Neuronal stem cell (in vitro differentiated cells): ENCODE data around the gene KCNA10.

Experiments
- DNase-seq: peaks from one replicate; pipeline ENCODE4 v3.0.0-alpha.2; 2013; ENCODE audit warnings: low spot score
- H2AFZ ChIP-seq: one replicate; pipeline ENCODE4 v1.6.1; 2013; ENCODE audit warnings: mild to moderate bottlenecking, low read length, inconsistent platforms
- H2AK5ac ChIP-seq: 2 replicates; pipeline ENCODE4 v1.6.1; 2013; ENCODE audit warnings: low read depth, mild to moderate bottlenecking, inconsistent platforms, low read length, moderate library complexity, mixed read lengths
- H2BK120ac ChIP-seq: 2 replicates; pipeline ENCODE4 v1.6.1; 2013; ENCODE audit warnings: low read depth, mild to moderate bottlenecking, inconsistent platforms, low read length, moderate library complexity, mixed read lengths
- H2BK12ac ChIP-seq: one replicate; pipeline ENCODE4 v1.6.1; 2013; ENCODE audit warnings: low read length, inconsistent platforms
- H2BK15ac ChIP-seq: 2 replicates; pipeline ENCODE4 v1.6.1; 2013; ENCODE audit warnings: mild to moderate bottlenecking, low read length, inconsistent platforms, mixed read lengths
- H2BK5ac ChIP-seq: one replicate; pipeline ENCODE4 v1.6.1; 2013; ENCODE audit warnings: inconsistent platforms, mild to moderate bottlenecking, low read length, moderate library complexity
- H3K14ac ChIP-seq: one replicate; pipeline ENCODE4 v1.6.1; 2013; ENCODE audit warnings: low read length, inconsistent platforms
- H3K18ac ChIP-seq: 2 replicates; pipeline ENCODE4 v1.6.1; 2013; ENCODE audit warnings: low read length, inconsistent platforms
- H3K23ac ChIP-seq: 2 replicates; pipeline ENCODE4 v1.6.1; 2013; ENCODE audit warnings: low read depth, mild to moderate bottlenecking, mixed read lengths, low read length, inconsistent platforms; ENCODE audit not compliant: poor library complexity
- H3K27ac ChIP-seq: replicated peaks from 3 replicates; pipeline ENCODE4 v1.5.1; 2013; ENCODE audit warnings: low read length, inconsistent platforms
- H3K27me3 ChIP-seq, 3 experiments: 2 replicates each; pipeline ENCODE4 v1.6.1; 2013; ENCODE audit warnings: low read length in 3 of 3, mild to moderate bottlenecking in 2 of 3, inconsistent platforms in 1 of 3, low read depth in 1 of 3, mixed read lengths in 1 of 3, moderate library complexity in 1 of 3; ENCODE audit not compliant: control insufficient read depth in 3 of 3, insufficient read depth in 3 of 3
- H3K36me3 ChIP-seq, 2 donors: replicated peaks in 1 of 2; 2 replicates each; pipeline ENCODE4 v1.6.1; 2013; ENCODE audit warnings: low read length in 2 of 2; ENCODE audit not compliant: control insufficient read depth in 2 of 2, insufficient read depth in 2 of 2
- H3K4ac ChIP-seq: 2 replicates; pipeline ENCODE4 v1.6.1; 2013; ENCODE audit warnings: inconsistent platforms, mild to moderate bottlenecking, low read length, moderate library complexity
- H3K4me1 ChIP-seq, 2 donors: 1 replicate in 1 of 2; 2 replicates in 1 of 2; pipeline ENCODE4 v1.6.1; 2013; ENCODE audit warnings: low read length in 2 of 2, low read depth in 1 of 2; ENCODE audit not compliant: control insufficient read depth in 2 of 2, insufficient read depth in 1 of 2
- H3K4me2 ChIP-seq: one replicate; pipeline ENCODE4 v1.6.1; 2013; ENCODE audit warnings: mild to moderate bottlenecking, low read length, inconsistent platforms; ENCODE audit not compliant: insufficient read depth, poor library complexity, severe bottlenecking
- H3K4me3 ChIP-seq, 2 donors: 2 replicates each; pipeline ENCODE4 v1.5.1; 2013; ENCODE audit warnings: low read length in 2 of 2, mild to moderate bottlenecking in 2 of 2, inconsistent platforms in 1 of 2, moderate library complexity in 1 of 2
- H3K79me1 ChIP-seq: one replicate; pipeline ENCODE4 v1.6.1; 2013; ENCODE audit warnings: low read depth, mild to moderate bottlenecking, inconsistent platforms, low read length, moderate library complexity
- H3K9ac ChIP-seq: one replicate; pipeline ENCODE4 v1.6.1; 2013; ENCODE audit warnings: mild to moderate bottlenecking, low read depth, low read length, inconsistent platforms; ENCODE audit not compliant: poor library complexity
- H3K9me3 ChIP-seq, 2 donors: replicated peaks in 1 of 2; 2 replicates each; pipeline versions ENCODE3 to v1.6.1; 2013; ENCODE audit warnings: low read length in 2 of 2, mild to moderate bottlenecking in 2 of 2, inconsistent platforms in 1 of 2, low read depth in 1 of 2, mixed read lengths in 1 of 2, moderate library complexity in 1 of 2; ENCODE audit not compliant: control insufficient read depth in 2 of 2, insufficient read depth in 1 of 2
- H4K8ac ChIP-seq: one replicate; pipeline ENCODE4 v1.6.1; 2013; ENCODE audit warnings: low read depth, mild to moderate bottlenecking, inconsistent platforms, low read length, moderate library complexity
- H4K91ac ChIP-seq: one replicate; pipeline ENCODE4 v1.6.1; 2013; ENCODE audit warnings: low read length, low read depth, mild to moderate bottlenecking, inconsistent platforms; ENCODE audit not compliant: poor library complexity
- WGBS, 2 donors: extraction: QIAGEN DNeasy Blood & Tissue Kit; methylation state at CpG; one replicate each; pipeline ENCODE4 v1.1.7; 2013; ENCODE audit warnings: missing lambda C conversion rate in 2 of 2, mixed read lengths in 1 of 2; ENCODE audit not compliant: insufficient read length in 2 of 2, insufficient replicate concordance in 1 of 2; ENCODE audit errors: extremely low coverage in 2 of 2; 5-methylcytosine and 5-hydroxymethylcytosine counted together

The KCNA10 gene

DNA sequence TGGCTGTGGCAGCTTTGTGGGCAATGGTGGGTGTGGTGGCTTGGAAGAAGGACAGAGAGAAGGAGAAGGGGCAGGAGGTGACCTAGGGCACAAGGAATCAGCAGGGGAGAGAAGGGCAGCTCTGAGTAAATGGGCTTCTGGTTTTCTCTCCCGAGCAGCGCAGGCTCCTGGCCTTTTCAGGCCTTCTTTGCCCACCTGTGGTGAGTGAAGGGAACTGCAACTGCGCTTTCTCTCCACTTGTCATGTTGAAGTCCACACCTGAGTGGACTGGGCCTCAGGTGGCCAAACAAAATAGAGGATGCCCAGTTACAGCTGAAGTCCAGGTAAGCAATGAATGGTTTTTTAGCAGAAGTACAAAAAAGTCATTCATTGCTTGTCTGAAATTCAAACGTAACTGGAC is 29.4 kb upstream of the KCNA10 start:
- no peak overlapping the region for H3K27ac ChIP-seq
- no peak overlapping the region for H2BK15ac ChIP-seq
- no peak overlapping the region for H3K4ac ChIP-seq
- H3K27me3 ChIP-seq = peaks cover 0 to 35% (median 2%) of the 10 kb centered on the region in 3 experiments
- no peak for DNase-seq
- no peak overlapping the region for H3K4me2 ChIP-seq
- no peak overlapping the region for H3K14ac ChIP-seq
- no peak overlapping the region for H2BK12ac ChIP-seq
- H3K23ac ChIP-seq = no peak overlapping the region
- no peak overlapping the region for H3K9ac ChIP-seq
- no peak overlapping the region for H2BK120ac ChIP-seq
- no peak overlapping the region for H2BK5ac ChIP-seq
- no peak overlapping the region for H3K4me3 ChIP-seq
- no peaks in the 10 kb centered on the region for H3K79me1 ChIP-seq
- no peak overlapping the region for H2AK5ac ChIP-seq
- no peak overlapping the region for H4K91ac ChIP-seq
- no peaks in the 10 kb centered on the region for H3K9me3 ChIP-seq
- H2AFZ ChIP-seq = no peak overlapping the region
- H3K4me1 ChIP-seq = peaks cover 0 to 3% of the 10 kb centered on the region in 2 donors
- no peak overlapping the region for H3K18ac ChIP-seq
- no CpG with 5 or more reads among the region's 4 CpGs for WGBS, 2 donors
- H4K8ac ChIP-seq = no peak overlapping the region
- H3K36me3 ChIP-seq = no peaks in the 10 kb centered on the region

DNA sequence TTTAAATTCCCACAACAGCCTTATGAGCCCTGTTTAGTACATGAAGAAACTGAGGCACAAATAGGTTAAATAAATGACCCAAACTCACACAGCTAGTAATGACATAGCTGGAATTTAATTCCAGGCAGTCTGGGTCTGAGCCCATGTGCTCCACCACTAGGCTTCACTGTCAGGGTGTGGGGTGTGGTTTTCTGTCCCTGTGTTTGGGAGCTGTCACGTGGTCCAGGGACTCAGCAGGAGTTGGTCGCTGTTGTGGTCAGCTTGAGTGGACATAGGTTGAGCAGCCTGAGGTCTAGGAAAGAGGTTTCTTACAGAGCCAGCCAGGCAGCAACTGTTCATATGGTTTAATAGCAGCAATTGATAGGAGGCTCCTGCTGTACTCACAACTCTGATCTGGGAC is 28.0 kb upstream of the KCNA10 start:
- Histone ChIP-seq H3K14ac (no peak overlapping the region), H3K23ac (no peak overlapping the region), H2AFZ (no peak overlapping the region), H2BK15ac (no peak overlapping the region), H3K9me3 (no peaks in the 10 kb centered on the region), H3K18ac (no peak overlapping the region), H3K4ac (no peak overlapping the region), H3K4me3 (no peak overlapping the region), H3K79me1 (no peaks in the 10 kb centered on the region), H3K36me3 (no peaks in the 10 kb centered on the region), H4K8ac (no peak overlapping the region), H2BK12ac (no peak overlapping the region), H4K91ac (no peak overlapping the region), H3K27ac (no peak overlapping the region), H2BK120ac (no peak overlapping the region), H3K27me3 (peaks cover 0 to 26% (median 2%) of the 10 kb centered on the region in 3 experiments), H3K4me2 (no peak overlapping the region), H3K4me1 (peaks cover 0 to 3% of the 10 kb centered on the region in 2 donors), H2AK5ac (no peak overlapping the region), H3K9ac (no peak overlapping the region), H2BK5ac (no peak overlapping the region)
- DNase-seq = no peak
- WGBS, 2 donors = no CpG with 5 or more reads among the region's 2 CpGs

- no CpG with 5 or more reads among the region's 2 CpGs for WGBS, 2 donors
- H3K27me3 ChIP-seq = peaks cover 0 to 12% (median 0%) of the 10 kb centered on the region in 3 experiments
- H2BK120ac ChIP-seq = no peak overlapping the region
- no peak overlapping the region for H2AFZ ChIP-seq
- H3K4me1 ChIP-seq = peaks cover 0 to 3% of the 10 kb centered on the region in 2 donors
- H3K4ac ChIP-seq = no peak overlapping the region
- H3K4me3 ChIP-seq = no peak overlapping the region
- no peak overlapping the region for H2BK15ac ChIP-seq
- H2AK5ac ChIP-seq = no peak overlapping the region
- H4K8ac ChIP-seq = no peak overlapping the region
- no peak overlapping the region for H2BK5ac ChIP-seq
- no peak overlapping the region for H3K9ac ChIP-seq
- no peak overlapping the region for H3K18ac ChIP-seq
- H2BK12ac ChIP-seq = no peak overlapping the region
- no peaks in the 10 kb centered on the region for H3K36me3 ChIP-seq
- H3K79me1 ChIP-seq = no peaks in the 10 kb centered on the region
- H3K14ac ChIP-seq = no peak overlapping the region
- H4K91ac ChIP-seq = no peak overlapping the region
- no peak overlapping the region for H3K27ac ChIP-seq
- no peaks in the 10 kb centered on the region for H3K9me3 ChIP-seq
- H3K23ac ChIP-seq = no peak overlapping the region
- no peak overlapping the region for H3K4me2 ChIP-seq
- no peak for DNase-seq
These were observed 26.5 kb upstream of the KCNA10 start for GRCh38 chr1:110545492-110545891.

- no peak for DNase-seq
- Histone ChIP-seq H3K79me1 (no peaks in the 10 kb centered on the region), H3K4me2 (no peak overlapping the region), H3K4me3 (no peak overlapping the region), H3K23ac (no peak overlapping the region), H2BK120ac (no peak overlapping the region), H3K9me3 (no peaks in the 10 kb centered on the region), H3K4me1 (peaks cover 0 to 3% of the 10 kb centered on the region in 2 donors), H3K27me3 (peaks cover 0 to 6% (median 0%) of the 10 kb centered on the region in 3 experiments), H3K36me3 (no peaks in the 10 kb centered on the region), H2BK15ac (no peak overlapping the region), H3K27ac (no peak overlapping the region), H2BK5ac (no peak overlapping the region), H3K14ac (no peak overlapping the region), H3K18ac (no peak overlapping the region), H3K4ac (no peak overlapping the region), H3K9ac (no peak overlapping the region), H2BK12ac (no peak overlapping the region), H4K8ac (no peak overlapping the region), H2AFZ (no peak overlapping the region), H4K91ac (no peak overlapping the region), H2AK5ac (no peak overlapping the region)
- no CpG with 5 or more reads among the region's 3 CpGs for WGBS, 2 donors
These were observed 25.8 kb upstream of the KCNA10 start for GRCh38 chr1:110544753-110545152.
